ENCODE results near the gene LYL1. TPM values are rescaled to one million over a fixed set of nuclear protein-coding genes. Genes with fewer than 3 reads are reported as not detected.

The LYL1 gene
- 3.0 TPM for total RNA-seq

DNA sequence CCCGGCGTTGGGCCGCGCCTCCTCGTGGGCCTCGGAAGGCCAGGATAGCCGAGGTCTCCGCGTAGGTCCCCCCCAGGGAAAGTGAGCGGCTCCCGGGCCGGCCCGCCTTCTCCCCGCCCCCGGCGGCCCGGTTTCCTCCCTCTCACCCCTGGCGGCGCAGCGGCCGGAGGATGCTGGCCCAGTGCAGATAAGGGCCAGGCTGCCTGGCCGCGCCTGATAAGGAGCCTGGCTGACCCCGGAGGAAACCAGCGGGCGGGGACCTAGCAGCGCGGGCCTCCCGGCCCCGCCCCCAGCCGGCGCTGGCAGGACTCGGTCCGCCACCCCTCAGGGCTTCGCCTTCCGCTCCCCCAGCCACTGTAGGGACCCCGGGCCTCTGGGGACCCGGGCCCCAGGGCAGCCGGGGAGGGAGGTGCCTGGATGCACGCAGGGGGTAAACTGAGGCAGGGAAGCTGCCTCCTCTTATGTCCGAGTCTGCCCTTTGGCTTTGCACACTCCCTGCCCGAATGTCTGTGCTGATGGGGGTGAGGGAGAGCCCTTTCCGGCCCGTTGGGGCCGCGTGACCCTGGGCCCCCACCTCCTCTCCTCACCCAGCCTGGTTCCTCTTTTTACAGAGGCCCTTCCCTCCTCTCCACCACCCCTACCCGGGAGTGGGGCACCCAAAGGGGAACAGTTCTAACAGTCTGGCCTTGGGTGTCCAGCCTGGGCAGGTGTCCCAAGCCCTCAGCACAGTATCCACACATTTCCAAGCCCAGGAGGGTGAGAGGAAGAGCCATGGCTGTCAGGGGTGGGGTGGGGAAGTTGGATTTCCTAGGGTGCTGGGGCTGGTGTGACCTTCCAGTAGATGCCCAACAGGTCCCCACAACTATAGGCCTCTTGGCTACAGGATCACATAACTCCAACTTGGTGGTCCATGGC lies at the start of gene LYL1:
Gene LYL1 (minus strand): TSS at position 193 of the 915 bp plus-strand sequence. CDS start 1,687 bp downstream, outside the sequence.
- DNase-seq (ENCODE audit: low spot score), result no peak

DNA sequence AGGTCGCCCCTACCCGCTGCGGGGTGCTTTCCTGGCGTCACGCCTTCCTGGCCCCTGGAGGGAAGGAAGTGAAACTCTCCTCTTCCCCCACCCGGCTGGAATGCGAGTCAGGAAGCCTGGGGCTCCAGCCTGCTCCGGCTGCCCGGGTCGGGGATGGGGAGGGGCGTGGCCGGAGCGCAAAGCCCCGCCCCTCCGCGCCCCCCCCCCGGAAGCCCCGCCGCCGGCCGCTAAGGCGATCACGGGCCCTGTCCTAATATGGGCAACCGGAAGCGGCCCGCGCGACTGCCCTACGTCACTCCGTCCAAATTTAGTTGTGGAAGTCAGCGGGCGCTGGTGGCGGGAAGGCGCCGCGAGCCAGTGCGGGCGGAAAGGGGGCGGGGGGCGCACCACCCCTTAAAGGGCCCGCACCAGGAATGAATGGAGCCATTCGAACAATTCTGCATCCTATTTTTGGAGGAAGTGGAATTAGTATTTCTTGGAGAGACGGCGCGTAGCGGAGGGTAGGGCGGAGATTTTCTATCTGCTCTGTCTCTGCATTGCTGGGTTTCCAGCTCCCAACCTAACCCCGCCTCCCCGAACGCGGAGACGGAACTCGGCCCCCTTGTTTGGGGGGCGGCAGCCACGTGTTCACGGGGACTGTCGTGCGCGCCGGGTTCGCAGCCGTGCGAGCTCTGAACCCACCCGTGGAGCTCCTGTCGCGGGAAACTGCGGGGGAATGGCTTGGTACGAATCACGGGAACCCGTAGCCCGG lies 49.1 kb upstream of the LYL1 start:
- DNase-seq (ENCODE audit: low spot score), result peak; percentile 98

DNA sequence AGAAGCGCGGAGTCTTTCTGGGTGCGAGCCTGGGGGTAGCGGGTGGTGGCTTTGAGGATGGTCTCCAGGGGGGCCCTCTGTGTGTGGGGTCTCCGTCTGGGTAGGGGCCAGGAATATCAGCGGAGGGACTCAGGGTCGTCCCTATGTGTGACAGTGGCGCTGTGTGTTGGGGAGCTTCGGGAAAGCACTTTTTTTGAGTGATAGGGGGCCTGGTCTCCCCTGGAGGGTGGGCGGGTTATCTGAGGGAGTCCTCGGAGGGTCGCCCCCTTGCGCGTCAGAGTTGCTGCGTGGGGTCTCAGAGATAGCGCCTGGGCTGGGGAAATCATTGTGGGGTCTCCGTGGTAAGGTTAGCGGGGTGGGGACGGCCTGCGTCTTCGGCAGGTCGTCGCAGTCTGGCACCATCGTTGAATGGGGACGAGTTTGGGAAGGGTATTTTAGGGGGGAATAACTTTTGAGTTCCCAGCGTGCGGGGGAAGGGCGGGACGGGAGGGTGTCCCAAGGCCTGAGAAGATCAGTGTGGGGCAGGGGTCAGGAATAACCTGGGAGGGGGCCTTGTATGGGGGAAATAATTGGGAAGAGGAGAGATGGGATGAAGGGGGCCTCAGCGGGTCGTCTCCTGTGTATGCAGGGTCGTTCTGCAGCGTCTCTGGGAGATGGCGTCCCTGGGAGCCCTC lies 48.4 kb upstream of the LYL1 start:
- DNase-seq (ENCODE audit: low spot score), result peak; percentile 74

DNA sequence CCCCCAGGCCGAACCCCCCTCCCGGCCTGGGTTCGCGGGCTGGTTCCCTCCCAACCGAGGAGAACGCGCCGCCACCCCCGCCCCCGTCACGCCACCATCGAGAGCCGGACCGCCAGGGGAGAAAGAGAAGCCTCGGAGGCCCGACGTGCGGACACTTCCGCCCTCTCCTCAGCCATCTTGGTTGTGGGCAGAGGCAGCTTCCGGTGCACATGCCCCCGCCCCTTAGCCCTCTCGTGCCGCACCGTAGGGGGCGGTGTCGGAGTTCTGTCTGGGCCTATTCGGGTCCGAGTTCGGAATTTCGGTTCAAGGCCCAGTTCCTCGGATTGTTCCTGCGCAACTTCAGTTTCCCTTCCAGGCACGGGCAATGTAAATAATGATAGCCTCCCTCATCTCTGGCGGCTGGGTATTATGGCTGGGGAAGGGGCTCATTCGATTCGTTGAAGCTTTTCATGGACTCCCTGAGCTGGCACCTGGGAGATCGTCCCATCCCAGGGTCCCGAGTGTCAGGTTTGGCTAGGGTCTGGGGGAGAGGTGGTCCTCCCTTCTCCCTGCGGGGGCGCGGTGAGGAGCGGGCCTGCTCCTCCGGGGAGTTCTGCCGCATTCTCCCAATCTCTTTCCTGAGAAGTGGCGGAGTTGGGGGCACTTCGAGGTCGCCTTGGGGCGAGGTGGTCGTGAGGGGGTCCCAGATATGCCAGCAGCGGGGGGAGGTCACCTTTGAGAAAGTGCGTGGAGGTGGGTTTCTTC lies 47.7 kb upstream of the LYL1 start, which contains the start of the genes IER2 and STX10:
Gene IER2 (plus strand): TSS at position 225 of the 744 bp plus-strand sequence. CDS start 2,776 bp downstream, outside the sequence.
Gene STX10 (minus strand): TSS at position 189 of the 744 bp plus-strand sequence. CDS start 202 bp downstream, outside the sequence.
- peak; percentile 97 for DNase-seq (ENCODE audit: low spot score)

DNA sequence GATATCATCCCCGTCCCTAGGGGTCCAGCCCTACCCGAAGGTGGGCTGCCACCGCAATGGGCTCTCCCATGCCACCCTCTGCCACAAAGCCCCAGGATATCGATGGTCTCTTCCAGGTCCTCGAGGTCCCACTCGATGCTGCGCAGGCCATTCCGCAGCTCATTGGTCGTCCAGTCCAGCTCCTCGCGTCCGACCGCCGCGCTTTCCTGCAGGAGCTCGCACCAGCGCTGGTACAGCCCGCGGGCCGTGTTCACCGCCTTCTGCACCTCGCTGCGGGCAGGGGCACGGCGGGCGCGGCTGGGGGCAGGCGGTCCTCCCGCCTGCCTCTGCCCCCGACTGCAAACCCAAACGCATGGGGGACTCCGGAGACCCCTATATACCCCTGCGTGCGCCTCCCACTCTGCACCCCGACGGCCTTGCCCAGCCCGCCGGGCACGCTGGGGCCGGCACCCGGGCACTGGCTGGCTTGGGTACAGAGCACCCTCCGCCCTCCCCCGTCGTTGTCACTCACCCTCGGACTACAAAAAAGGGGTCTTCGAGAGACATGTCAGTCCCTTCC lies 47.0 kb upstream of the LYL1 start:
- DNase-seq (ENCODE audit: low spot score), result peak; percentile 66

DNA sequence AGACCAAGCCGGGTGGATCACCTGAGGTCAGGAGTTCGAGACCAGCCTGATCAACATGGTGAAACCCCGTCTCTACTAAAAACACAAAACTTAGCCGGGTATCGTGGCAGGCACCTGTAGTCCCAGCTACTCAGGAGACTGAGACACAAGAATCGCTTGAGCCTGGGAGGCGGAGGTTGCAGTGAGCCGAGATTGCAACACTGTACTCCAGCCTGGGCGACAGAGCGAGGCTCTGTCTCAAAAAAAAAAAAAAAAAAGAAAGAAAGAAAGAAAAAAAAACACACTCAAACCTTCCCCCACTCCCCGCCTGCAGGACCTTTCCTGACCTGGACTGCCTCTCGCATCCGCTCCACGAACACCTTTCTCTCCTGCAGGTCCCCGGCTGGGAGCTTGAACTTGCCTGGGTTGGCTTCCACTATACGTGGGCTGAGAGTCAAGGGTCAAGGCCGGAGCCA lies 46.5 kb upstream of the LYL1 start:
- peak; percentile 61 for DNase-seq (ENCODE audit: low spot score)

DNA sequence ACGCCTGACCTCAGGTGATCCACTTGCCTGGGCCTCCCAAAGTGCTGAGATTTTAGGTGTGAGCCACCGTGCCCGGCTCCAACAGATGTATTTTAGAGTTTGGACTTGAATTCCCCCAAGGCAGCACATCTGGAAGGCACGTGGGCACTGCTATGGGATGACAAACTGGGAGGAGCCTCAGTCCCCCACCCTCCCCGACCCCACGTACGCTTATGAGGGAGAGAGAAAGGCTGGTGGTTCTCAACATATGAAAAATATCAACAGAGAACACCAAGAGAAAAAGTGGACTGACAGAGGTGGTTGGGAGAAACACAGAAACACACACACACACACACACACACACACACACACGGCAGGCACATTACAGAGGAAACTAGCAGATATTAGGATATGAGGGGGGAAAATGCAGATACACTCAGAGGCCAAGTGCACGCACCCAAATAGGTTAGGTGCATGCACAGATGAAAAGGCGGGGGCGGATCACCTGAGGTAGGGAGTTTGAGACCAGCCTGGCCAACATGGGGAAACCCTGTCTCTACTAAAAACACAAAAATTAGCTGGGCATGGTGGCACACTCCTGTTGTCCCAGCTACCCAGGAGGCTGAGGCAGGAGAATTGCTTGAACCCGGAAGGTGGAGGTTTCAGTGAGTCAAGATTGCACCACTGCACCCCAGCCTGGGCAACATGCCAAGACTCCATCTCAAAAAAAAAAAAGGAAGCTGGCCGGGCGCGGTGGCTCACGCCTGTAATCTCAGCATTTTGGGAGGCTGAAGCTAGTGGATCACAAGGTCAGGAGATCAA lies 44.3 kb upstream of the LYL1 start:
- no peak for DNase-seq (ENCODE audit: low spot score)

DNA sequence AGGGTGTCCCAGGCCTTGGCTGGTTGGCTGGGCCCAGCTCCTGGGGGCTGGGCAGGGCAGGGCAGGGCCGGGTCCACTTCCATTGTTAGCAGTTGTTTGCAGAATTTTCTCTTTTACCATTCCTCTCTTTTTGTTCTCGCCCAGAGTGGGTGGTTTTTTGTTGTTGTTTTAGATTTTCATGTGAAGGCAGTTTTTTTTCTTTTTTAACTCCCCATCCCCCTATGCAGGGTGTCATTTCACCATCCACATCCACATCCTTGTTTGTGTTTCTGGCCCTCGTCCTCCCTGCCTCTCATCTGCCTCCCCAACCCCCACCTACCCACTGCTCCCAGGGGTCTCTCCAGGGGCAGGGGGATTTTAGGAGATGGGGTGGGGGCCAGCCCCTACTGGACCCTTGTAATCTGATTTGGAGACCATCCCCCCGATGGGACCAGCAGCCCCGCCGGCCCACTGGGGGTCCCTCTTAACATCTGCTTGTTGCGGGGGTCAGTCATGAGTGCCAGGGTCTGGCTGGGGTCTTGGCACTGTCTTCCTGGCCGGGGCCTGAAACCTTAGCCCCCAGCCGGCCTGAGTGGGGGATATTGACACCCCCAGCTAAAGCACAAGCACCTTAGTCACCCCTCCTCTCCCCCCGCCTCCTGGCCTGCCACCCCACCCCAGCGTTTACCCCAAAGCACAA lies 37.1 kb upstream of the LYL1 start:
- no peak for DNase-seq (ENCODE audit: low spot score)

DNA sequence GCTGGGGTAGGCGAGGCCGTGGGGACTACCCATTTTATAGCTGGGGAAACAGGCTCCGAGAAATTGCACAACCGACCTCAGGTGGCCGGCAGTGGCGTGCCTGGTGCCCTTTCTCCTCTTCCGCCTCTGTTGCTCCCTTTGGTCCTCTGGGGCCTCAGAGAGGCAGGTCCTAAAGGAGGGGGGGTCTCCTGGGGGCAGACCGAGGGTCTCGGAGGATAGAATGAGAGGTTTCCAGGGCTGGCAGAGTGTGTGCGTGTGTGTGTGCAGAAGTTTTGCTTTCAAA lies 36.2 kb upstream of the LYL1 start:
- no peak for DNase-seq (ENCODE audit: low spot score)

DNA sequence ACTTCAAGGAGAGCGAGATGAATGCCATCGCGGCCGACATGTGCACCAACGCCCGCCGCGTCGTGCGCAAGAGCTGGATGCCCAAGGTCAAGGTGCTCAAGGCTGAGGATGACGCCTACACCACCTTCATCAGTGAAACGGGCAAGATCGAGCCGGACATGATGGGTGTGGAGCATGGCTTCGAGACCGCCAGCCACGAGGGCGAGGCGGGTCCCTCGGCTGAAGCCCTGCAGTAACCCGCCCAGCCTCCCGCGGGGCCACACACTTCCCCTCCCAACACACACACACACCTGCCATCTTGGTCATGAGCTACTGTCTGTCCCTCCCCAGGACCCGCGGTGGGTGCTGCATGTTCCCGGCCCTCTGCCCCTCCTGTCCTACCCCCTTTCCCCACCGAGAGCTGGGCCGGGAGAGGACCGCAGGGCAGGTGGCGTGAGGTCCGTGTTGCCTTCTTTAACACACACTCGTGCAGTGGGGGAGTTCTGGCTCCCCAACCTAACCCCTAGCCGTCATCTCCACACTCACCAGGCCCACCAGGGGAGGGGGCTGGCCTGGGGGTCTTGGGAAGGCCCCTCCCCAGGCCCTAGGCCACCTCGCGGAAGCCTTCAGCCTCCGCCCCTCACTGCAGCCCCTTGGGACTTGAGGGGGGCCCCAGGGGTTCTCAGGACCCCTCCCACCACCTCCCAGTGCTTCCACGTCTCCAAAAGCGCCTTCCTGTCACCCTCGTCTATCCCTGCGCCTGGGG lies 35.7 kb upstream of the LYL1 start:
- no peak for DNase-seq (ENCODE audit: low spot score)

DNA sequence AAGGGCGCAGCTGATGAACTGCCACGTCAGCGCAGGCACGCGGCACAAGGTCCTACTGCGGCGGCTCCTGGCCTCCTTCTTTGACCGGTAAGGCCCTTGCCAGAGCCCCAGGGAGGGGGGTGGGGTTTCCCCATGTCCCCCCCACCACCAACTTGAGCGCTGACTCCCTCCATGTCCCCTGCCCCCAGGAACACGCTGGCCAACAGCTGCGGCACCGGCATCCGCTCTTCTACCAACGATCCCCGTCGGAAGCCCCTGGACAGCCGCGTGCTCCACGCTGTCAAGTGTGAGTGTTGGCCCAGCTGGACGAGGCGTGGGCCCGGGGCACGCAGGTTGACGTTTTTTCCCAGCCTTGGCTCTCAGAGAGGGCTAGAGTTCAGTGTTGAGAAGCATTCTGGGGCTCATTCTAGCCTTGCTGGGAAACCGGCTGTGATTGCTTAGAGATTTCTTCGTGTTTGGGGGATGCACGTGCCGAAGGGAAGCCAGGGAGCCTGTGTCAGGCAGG lies 34.7 kb upstream of the LYL1 start:
- DNase-seq (ENCODE audit: low spot score), result no peak

DNA sequence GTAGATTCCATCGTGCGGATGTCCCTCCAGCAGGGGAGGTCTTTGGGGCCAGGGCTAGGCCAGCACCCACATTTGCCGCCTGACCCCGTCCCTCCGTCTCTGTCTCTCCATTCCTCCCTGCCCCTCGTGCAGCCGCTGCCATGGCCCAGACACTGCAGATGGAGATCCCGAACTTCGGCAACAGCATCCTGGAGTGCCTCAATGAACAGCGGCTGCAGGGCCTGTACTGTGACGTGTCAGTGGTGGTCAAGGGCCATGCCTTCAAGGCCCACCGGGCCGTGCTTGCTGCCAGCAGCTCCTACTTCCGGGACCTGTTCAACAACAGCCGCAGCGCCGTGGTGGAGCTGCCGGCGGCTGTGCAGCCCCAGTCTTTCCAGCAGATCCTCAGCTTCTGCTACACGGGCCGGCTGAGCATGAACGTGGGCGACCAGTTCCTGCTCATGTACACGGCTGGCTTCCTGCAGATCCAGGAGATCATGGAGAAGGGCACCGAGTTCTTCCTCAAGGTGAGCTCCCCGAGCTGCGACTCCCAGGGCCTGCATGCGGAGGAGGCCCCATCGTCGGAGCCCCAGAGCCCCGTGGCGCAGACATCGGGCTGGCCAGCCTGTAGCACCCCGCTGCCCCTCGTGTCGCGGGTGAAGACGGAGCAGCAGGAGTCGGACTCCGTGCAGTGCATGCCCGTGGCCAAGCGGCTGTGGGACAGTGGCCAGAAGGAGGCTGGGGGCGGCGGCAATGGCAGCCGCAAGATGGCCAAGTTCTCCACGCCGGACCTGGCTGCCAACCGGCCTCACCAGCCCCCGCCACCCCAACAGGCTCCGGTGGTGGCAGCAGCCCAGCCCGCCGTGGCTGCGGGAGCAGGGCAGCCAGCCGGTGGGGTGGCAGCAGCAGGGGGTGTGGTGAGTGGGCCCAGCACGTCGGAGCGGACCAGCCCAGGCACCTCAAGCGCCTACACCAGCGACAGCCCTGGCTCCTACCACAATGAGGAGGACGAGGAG lies 32.7 kb upstream of the LYL1 start:
- DNase-seq (ENCODE audit: low spot score), result no peak

DNA sequence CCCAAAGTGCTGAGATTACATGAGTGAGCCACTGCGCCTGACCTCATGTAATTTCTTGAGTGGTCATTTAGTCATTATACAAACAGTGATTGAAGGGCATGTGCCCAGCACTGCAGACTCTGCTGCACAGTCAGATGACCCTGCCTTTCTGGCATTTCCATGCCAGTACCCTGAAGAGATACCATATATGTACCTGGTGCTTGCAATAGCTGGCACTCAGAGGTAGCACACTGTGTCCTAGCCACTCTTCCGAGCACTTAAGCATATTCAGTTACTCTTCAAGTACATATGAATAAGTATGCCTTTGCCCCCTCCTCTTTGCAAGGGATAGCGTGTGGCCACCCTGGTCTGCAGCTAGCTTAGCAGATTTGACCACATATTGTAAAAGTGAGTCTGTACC lies 32.0 kb upstream of the LYL1 start:
- no peak for DNase-seq (ENCODE audit: low spot score)

DNA sequence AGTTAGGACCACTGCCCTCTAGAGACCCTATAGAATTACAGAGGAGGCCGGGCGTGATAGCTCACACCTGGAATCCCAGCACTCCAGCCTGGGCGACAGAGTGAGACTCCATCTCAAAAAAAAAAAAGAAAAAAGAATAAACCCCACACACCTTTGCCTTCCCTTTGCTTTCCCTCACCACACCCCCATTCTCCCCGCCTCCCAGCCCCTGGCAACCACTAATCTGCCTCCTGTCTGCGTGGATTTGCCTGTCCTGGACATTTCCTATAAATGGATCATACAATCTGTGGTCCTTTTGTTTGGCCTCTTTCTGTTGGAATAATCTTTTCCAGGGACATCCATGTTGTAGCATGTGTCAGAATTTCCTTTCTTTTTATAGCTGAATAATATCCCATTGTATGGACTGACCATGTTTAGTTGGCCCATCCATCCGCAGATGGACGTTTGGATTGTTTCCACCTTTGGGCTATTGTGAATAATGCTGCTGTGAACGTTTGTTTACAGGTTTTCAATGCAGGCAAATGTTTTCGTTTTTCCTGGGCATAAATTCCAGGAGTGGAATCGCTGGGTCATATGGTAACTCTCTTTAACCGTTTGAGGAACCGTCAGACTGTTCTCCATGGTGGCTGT lies 30.7 kb upstream of the LYL1 start:
- no peak for DNase-seq (ENCODE audit: low spot score)

DNA sequence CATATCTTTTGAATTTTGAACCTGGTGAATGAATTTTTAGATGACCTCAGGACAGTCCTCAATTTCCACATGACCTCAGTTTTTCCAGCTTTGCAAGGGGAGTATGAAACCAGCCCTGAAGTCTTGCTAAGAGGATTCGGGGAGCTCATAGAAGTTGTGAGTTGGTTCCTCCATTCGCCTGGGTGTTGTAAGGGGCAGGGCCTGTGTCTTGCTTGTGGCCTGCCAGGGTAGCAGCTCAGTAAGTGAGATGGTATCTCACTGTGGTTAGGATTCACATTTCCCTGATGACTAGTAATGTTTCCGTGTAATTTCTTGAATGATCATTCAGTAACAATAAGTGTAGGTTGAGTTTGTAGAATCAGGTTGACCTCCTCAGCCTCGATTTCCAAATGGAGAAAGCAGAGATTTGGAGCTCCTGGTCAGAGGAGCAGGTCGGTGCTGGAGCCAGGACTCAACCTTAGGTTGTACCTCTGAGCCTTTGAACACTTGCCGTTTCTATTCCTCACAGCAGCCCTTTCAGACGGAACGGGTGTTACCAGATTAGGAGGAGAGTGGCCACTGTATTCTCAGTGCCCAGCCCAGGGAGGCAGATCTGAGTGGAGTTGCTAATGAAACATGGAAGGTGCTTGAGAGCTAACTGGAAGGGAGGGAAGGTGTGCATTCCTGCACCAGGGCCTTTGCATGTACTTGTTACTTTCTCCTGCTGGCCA lies 30.0 kb upstream of the LYL1 start:
- no peak for DNase-seq (ENCODE audit: low spot score)

DNA sequence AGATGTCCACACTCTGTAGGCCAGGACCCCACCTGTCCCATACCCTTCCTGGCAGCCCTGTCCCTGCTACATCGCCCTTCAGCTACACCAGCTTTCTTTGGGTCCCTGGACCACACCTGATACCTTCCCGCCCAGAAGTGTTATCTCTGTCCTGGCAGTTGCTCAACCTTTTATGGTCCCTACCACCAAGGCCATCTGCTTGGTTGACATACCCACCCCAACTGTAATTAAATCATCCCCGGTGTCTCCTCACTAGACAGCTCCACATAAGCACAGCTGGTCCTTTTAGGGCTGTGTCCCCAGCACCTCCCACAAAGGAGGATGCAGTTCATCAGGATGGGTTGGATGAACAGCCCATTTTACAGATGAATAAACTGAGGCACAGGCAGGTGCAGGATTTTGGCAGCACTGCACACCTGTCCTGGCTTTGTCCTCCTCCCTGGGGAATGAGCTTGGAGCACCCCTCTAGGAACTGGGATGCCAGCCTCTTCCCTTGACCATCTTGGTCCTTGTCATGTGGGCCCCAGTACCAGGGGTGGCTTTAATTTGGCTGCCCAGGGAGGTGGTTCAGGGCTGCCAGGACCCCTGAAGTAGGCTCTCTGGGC lies 28.3 kb upstream of the LYL1 start:
- DNase-seq (ENCODE audit: low spot score), result no peak

Data from ureter (tissue), 1 donor.